Bronchial smooth muscle cell (primary cell): ENCODE measurements around the gene JCAD. TPM values are rescaled to one million over a fixed set of nuclear protein-coding genes. Genes with fewer than 3 reads are reported as not detected.

Experiments
- total RNA-seq: library from RNA; depleted of rRNA; stranded (reverse); fragments of >200 nt; gene quantifications from 2 replicates; pipeline ENCODE4 v1.2.1, GENCODE V29; 2014

The JCAD gene
- total RNA-seq: 2.0 and 4.3 TPM in 2 replicates

GRCh38 chr10:30059209-30060107, at the start of gene JCAD:
Gene JCAD, minus strand, starts transcription at chr10:30059586. Its CDS starts 11,774 bp downstream, at chr10:30047812.

